ENCODE results near the gene SYNGR3.

SYNGR3 gene

GRCh38 chr16:1976951-1977874 lies 12.6 kb upstream of the SYNGR3 start:
- DNase-seq (ENCODE audit: low spot score), result no peak

DNA sequence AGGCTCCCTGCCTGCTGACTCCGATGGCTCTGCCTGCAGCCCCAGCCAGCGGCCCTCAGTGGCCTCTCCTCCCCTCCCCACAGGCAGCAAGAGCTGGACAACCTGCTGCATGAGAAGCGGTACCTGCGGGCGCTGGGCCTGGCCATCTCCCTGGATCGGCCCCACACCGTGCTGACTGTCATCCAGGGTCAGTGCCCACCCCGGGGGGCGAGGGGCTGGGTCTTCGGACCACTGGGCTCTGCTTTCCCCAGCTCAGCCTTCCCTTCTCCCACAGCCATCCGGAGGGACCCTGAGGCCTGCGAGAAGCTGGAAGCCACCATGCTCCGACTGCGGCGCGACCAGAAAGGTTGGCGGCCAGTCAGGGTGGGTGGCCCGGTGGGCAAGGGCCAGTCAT lies 11.9 kb upstream of the SYNGR3 start:
- DNase-seq (ENCODE audit: low spot score), result no peak

GRCh38 chr16:1978476-1979120 lies 11.2 kb upstream of the SYNGR3 start:
- DNase-seq (ENCODE audit: low spot score), result peak; percentile 59

- DNase-seq (ENCODE audit: low spot score), result peak; percentile 88
Observed at GRCh38 chr16:1979271-1980029, 10.3 kb upstream of the SYNGR3 start.

- DNase-seq (ENCODE audit: low spot score), result no peak
Observed at GRCh38 chr16:1980030-1980769, 9.6 kb upstream of the SYNGR3 start.

GRCh38 chr16:1980770-1981087 lies 9.0 kb upstream of the SYNGR3 start:
- no peak for DNase-seq (ENCODE audit: low spot score)

DNA sequence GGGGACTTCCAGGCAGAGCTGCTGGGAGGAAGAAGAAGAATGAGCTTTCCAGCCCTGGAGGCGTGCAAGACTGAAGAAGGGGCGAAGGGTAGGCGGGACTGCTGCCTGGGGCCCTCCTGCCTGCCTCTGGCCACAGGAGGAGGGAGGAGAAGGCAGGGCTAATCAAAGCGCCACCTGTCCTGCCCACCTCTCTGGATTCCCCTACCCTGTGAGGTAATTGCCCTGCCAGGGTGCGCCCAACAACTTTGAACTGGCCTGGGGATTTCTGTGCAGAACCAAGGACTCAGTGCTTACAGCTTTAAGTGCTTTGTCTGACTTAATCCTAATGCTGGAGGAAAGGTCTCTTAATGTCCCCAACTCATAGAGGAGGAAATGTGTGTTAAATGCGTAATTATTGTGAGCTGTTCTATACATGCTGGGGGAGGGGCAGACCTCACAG lies 8.4 kb upstream of the SYNGR3 start, which contains the start of gene NOXO1:
Gene NOXO1 (minus strand): TSS at position 72 of the 439 bp plus-strand sequence. CDS start 290 bp downstream, outside the sequence.
- DNase-seq (ENCODE audit: low spot score), result no peak

DNA sequence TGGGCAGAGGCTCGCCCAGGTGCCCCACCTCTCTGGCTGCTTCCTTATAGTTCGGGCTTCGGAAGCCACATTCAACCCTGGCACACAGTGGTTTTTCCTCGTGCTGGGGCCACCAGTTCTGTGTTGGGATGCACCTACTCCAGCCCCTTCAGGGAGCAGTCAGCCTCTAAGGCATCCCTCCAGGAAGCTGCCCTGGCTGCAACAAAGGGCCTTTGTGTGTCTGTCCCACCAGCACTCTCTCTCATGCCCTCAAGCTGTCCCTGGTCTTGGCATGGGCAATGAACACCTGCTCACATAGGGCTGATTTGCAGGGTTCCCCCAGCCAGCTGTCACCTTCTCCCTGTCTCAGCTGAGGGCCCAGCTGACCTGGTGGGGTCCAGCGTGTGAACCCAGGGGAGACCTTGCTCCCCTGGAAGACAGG lies 7.7 kb upstream of the SYNGR3 start:
- no peak for DNase-seq (ENCODE audit: low spot score)

- no peak for DNase-seq (ENCODE audit: low spot score)
Observed at GRCh38 chr16:1982991-1983543, 6.7 kb upstream of the SYNGR3 start.

DNA sequence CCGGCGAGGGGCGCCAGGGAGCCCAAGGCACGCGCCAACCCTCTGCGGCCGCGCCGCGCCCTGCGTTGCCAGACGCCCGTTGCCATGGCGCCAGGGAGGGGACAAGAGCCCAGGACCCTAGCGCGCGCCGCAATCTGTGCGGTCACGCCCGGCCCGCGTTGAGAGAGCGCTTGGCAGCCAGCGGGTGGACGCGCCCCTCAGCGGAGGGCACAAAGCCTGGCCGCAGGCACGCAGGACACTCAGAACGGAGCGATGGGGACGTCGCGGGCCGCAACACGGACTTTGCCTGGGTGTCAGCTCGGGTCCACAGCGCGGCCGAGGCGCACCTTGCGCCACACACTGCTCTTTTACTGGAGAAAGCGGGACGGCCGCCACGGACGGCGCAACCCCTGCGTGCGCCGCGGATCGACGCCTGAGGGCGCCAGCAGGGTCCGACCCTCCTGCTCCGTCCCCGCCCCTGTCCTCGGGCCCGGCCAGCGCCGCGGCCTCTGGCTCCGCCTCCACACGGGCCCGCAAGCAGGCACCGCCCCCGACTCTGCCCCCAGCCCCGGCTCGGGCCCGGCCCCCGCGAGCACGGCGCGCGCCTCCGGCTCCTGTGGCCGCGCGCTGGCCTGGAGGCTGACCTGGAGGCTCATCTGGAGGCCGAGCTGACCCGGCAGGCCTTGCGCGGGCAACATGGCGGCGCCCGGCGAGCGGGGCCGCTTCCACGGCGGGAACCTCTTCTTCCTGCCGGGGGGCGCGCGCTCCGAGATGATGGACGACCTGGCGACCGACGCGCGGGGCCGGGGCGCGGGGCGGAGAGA lies 6.0 kb upstream of the SYNGR3 start, which contains the start of gene GFER:
Gene GFER (plus strand): TSS at position 650 of the 803 bp plus-strand sequence. CDS start 26 bp downstream, at position 676.
- peak; percentile 98 for DNase-seq (ENCODE audit: low spot score)

DNA sequence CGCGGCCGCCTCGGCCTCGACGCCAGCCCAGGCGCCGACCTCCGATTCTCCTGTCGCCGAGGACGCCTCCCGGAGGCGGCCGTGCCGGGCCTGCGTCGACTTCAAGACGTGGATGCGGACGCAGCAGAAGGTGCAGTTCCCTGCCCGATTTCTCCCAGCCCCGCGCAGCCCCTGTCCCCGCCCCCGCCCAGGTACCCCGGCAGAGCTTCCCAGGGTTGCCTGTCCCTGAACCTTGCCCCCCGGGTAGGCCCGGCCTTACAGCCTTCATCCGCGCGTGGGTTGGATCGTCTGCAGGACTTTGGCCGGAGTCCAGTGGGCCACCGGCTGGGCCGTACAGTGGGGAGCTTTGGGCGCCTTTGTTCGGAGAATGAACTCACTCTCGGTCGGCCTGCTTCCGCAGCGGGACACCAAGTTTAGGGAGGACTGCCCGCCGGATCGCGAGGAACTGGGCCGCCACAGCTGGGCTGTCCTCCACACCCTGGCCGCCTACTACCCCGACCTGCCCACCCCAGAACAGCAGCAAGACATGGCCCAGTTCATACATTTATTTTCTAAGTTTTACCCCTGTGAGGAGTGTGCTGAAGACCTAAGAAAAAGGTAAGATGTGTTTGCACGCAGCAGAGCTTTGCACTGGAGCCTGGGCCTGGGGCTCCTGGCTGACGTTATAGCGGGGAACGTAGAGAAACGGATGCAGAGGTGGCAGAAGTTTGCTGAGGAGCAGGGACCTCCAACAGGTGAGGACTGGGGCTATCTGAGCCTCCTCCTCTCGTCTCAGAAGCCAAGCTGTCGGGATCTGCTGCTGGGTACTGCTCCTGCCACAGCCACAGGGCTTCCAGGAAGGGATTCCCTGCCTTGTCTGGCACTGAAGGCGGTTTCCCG lies 5.2 kb upstream of the SYNGR3 start:
- no peak for DNase-seq (ENCODE audit: low spot score)

GRCh38 chr16:1985466-1986150 lies 4.2 kb upstream of the SYNGR3 start:
- DNase-seq (ENCODE audit: low spot score), result no peak

- no peak for DNase-seq (ENCODE audit: low spot score)
Observed at GRCh38 chr16:1987198-1987597, 2.6 kb upstream of the SYNGR3 start.

- no peak for DNase-seq (ENCODE audit: low spot score)
Observed at GRCh38 chr16:1990101-1990350, 256 bp downstream of the SYNGR3 start.

DNA sequence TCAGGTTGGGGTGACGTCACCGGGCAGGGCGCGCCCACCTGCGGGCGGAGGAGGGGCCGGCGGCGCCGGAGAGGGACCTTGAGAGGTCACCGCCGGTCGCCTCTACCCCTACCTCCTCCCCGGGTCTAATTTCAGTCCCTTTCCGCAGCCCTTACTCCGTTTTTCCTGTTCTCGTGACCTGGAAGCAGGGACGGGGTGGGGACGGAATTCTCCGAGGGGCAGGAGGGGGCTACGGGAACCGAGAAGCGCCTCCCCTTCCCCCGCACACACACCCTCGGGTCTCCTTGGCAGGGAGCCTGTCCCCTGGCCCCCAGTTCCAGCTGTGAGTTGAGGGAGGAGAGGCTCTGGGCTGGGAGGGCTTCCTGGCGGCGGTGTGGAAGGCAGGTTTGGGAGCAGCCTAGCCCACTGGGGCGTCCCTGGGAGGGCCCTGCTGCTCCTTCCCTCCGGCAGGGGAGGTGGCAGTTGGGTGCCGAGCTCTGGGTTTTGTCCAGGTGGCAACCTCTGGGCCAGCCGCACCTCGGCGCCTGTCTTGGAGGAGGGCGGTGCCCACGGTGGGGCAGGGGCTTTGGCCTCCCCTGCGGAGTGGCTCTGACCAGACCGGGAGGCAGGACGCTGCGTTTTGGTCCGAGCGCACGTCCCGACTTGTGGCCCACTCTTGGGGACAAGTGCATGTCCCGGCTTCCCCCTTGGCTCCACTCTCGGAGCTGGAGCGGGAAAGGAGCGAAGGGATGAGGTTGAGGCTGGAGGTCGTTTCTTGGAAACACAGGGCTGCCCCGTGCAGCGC lies 773 bp downstream of the SYNGR3 start:
- DNase-seq (ENCODE audit: low spot score), result peak; percentile 66

DNA sequence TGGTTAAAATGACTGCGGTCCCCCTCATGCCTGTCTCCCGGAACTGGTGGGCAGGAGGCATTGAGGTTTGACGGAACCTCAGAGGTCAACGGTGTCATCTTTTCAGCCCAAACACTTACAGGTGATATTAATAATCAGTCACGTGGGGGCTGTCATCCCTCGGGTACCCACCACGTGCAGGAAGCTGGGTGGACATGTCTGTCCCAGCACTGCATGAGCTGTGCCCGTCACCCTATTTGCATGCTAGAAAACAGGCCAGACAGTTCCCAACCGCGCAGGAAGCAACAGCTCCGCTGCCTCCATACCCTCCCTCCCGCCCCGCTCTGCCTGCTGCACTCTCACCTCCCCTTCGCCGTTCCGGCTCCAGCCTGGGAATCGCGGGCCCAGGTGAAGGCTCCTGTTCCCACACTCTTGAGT lies 1.4 kb downstream of the SYNGR3 start:
- no peak for DNase-seq (ENCODE audit: low spot score)

DNA sequence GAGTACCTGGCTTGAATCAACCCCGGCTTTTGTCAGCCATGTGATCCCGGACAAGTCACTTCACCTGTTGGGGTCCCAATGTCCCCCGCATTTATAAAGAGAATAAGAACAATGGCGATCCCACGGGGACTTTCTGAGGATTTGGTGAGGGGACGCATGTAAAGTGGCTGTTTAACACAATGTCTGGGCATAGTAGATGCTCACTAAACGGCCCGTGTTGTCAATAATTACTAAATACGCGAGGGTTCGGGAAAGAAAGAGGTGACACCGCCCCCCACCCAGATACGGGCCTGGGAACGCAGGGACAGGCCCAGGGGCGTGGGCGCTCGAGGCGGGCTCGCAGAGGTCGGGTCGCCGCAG lies 1.8 kb downstream of the SYNGR3 start:
- DNase-seq (ENCODE audit: low spot score), result no peak

DNA sequence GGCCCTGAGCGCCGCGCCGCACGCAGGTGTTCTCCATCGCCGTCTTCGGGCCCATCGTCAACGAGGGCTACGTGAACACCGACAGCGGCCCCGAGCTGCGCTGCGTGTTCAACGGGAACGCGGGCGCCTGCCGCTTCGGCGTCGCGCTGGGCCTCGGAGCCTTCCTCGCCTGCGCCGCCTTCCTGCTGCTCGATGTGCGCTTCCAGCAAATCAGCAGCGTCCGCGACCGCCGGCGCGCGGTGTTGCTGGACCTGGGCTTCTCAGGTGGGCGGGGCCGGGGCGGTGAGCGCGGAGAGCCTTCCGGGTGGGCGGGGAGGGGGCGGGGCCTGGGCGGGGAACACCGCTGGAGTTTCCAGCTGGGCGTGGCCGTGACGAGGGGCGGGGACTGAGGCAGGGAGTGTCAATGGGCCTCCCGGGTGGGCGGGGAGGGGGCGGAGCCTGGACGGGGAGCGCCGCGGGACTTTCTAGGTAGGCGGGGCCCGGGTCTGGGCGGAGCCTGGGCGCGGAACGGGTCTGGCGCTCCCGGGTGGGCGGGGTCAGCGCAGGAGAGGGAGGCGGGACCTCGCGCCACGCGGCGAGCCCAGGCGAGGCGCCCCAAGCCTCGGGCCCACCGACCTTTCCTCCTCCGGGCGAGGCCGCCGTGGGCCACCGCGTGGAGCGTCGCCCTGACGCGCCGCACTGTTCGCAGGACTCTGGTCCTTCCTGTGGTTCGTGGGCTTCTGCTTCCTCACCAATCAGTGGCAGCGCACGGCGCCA lies 2.4 kb downstream of the SYNGR3 start:
- peak; percentile 98 for DNase-seq (ENCODE audit: low spot score)

Measured in iPS-NIHi11 (cell line).